G401 (cell line): ENCODE measurements around the gene BTBD1. TPM values are rescaled to one million over a fixed set of nuclear protein-coding genes. Genes with fewer than 3 reads are reported as not detected.
"Not testable (repeated sequence)": the region's sequence is repeated elsewhere in the genome, so short reads cannot be mapped to it uniquely, and the experiment has no call there.

ENCODE experiments used
- DNase-seq: peaks from one replicate; pipeline ENCODE4 v3.0.0-alpha.2; 2015; ENCODE audit warnings: low spot score
- in situ Hi-C: cut with HindIII; loops from 2 replicates; pipeline ENCODE4 v1.10.0; 2016; ENCODE audit warnings: low sequenced_read_pairs, mixed read lengths
- total RNA-seq: library from RNA; depleted of rRNA; stranded (reverse); fragments of >200 nt; shearing (Covaris generic); gene quantifications from 2 replicates; pipeline ENCODE4 v1.2.3, GENCODE V29; 2014

Gene BTBD1
- total RNA-seq, 1 experiment from 2014 or later: 136 TPM

DNA sequence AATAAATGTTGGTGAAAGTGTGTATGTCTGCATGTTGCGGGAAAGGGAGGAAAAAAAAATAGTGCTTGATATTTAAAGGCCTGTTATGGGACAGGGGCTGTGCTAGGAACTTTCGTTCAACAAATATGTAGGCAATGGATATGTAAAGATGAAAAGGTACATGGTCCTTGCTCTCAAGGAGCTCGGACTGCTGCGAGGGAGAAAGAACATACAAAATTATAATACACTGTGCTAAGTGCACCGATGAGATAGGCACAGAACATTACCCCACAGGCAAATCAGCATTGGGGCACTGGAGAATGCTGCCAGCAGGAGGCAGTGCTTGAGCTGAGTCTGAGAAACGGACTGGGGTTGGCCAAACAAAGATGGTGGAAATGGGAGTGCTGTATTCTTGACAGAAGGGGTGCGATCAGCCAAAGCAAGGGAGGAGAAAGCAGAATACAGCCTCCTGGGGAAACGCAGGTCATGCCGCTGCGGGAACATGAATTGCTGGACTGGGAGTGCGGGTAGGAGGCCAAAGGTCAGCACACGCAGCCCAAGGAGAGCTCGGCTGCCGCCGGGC lies 56.3 kb downstream of the BTBD1 start:
- in situ Hi-C loops: no loop called here
- DNase-seq: peak; percentile 68

DNA sequence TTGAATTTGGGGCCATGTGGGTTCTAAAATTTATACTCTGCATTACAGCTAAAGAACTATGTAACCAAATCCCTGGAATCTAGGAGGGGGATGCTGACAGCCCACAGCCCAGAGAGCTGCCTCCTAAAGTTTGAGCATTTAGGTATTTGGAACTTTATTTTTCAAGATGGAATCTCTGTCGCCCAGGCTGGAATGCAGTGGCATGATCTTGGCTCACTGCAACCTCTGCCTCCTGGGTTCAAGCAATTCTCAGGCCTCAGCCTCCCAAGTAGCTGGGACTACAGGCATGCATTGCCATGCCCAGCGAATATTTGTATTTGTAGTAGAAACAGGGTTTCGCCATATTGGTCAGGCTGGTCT lies 66.4 kb downstream of the BTBD1 start:
- DNase-seq, in situ Hi-C loops: not testable (repeated sequence)

DNA sequence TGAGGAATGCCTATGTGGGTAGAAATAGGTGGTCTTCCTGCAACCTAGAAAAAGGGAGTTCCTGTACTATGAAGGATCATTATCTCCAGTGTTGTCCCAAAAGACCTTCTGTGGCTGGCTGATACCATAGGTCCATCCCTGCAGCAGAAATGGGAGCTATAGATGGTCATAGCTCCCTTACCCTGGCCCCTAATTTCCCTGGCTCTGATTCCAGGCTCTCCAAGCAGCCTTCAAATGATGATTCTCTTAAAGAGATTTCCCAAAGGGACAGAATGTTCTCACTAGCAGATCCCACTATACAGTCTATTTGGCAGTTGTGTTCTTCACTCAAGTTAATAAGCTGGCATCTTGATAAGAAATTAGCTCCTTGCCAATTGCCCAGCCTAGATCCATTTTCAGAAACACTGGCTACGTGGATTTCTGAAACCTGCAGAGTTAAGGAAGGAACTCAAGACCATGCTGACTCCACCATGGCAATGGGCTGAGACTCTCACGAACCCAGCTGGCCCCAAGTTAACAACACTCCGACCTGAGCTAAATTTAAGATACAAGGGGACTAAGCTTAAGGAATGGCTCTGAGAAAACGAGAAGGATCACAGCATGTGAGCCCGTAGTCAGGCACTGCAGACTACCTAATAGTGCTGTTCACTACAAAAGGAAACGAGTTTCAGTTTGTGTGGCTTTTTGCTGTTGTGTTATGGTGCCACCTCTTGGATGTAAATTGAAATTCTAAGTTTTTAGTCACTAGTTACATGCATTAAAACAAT lies 67.0 kb downstream of the BTBD1 start:
- peak; percentile 56 for DNase-seq
- in situ Hi-C loops: no loop called here

DNA sequence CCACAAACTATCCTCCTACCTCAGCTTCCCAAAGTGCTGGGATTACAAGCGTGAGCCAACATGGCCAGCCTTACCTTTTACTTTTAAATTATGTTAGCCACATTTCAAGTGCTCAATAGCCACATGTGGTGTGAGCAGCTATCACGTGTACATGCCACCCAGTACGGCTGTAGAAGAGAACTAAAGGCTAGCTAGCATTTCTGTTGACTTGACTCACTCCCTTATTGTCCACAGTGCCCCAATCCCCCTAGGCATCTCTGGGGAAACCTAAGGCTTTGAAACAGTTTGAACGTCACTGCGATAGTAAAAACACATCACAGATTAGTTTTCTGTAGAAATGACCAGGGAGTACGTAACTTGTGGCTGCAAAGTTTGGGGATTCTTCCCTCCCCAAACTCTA lies 67.6 kb downstream of the BTBD1 start:
- in situ Hi-C loops: no loop called here
- no peak for DNase-seq

DNA sequence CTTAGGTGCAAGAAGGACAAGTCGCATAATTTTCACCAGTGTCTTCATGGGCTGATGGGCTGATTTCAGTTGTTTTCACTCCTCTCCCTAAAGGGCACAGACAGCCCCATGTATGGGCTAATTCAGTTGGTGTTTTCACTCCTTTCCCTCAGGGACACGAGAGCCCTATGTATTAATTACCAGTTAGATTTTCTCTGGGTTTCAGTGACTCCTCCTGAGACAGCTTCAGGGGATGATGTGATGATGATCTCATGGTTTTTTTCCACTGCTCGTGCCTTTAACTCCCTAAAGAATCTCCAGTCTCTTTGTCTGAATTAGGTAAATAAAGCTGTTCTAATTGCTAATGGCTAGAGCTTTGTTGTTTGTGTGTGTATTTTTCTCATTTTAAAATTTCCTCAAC lies 71.1 kb downstream of the BTBD1 start:
- no peak for DNase-seq
- in situ Hi-C loops: no loop called here

DNA sequence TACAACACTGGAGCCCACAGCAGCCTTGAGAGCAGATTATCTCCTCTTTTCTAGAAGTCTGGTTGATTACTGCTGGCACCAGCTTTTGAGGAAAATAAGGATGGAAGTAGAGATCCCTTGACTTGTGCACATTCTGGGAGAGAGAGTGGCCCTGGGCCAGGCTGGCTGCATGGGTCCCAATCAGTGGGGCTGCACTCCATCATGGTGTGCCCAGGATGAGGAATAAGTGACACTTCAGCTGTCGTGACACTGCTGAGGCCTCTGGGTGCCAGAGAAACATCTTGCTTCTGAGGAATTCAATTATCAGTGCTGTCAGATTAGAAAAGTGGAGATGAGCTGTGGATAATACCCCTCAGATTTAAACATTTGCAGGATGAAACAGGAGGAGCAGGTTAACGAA lies 72.0 kb downstream of the BTBD1 start:
- DNase-seq: no peak
- in situ Hi-C loops: no loop called here

DNA sequence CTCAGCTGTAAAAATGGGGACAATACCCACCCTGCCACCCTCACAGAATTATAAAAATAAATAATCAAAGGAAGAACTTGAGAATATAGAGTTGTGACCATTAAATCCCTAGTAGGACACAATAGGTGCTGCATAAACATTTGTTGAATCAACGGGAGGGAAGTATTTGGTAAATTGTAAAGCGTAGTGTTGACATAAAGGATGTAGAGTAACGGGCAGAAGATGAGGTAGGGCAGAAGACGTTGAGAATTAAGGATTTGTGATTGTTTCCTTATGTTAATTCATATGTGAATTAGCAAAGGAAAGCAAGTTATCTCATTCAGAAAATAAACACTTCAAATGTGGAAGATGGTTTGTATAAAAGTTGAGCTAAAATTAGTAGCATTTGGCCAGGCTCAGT lies 73.9 kb downstream of the BTBD1 start:
- DNase-seq: no peak
- in situ Hi-C loops: no loop called here

DNA sequence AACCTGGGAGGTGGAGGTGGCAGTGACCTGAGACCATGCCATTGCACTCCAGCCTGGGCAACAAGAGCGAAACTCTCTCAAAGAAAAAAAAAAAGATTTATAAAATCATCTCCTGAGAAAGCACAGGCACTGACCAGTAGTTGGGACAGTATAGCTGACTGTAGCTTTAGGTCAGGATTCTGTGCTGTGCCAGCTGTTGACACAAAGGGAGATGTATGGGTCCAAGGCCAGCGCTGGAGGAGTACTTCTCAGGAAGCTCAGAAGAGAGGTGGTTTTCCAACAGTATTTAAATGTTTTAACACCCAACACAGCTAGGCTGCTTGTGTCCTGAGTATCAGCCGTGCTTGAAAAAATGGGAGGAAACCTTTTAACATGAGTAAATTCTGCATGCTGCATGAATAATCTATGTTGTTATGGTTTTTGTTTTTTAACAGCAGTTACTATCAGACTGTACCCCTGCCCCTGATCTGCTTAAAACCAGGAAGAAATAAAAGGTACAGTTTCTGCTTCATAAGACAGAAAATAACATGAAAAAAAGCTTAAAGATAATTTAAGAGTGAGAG lies 74.5 kb downstream of the BTBD1 start:
- in situ Hi-C loops: no loop called here
- no peak for DNase-seq

DNA sequence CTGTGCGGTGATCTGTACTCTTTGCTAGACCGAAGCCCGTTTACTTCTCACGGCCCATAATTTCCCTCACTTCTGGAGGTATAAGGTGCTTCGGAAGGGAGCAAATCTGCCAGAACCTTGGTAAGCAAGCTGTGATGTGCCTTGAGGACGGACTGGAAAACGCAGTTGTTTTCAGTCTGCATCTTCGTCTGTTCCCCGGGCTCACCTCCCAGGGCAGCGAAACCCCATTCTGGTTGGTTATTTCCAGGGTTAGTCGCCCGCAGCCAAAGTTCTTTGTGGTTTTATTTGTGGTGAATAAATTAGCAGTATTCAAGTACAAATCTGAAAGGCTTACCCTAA lies 80.6 kb downstream of the BTBD1 start:
- in situ Hi-C loops: loop anchor here (5.0 kb wide), 1 partner anchor 34 kb away; the partner anchor contains the start of gene HOMER2
- DNase-seq: no peak

DNA sequence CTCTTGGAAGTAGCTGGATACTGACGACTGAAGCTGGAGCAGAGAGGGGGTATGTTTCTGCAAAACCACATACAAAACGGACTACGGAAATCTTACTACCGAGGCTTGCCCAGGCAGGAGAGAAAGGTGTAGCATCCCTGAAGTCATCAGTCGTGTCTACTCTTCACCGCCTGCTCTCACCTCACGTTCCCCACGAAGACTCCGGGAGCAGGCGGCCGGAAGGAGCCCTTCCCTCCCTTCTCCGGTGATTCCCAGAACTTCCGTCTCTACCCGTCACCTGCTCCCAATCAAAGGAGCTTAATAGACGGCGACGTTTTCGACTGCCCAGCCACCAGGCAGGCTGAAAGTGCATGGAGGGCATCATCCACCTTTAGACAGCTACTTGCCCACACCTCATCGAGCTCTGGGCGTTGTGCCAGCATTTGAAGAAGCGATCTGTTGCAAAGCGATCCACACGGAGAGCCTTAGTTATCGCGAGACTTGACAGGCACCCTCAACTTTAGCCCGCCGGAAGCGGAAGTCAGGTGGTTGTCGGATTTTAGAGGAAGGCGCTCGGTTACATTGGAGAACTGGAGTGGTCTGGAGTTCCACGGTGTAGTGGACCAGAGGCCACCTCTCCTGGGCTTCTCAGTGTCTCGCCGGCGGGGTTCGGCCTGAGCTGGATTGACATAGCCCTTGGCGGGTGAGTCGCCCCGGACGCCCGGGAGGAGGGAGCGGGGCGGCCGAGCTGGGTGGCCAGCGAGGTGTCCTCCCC lies 81.2 kb downstream of the BTBD1 start, which contains the start of gene RAMAC:
RAMAC (plus strand) TSS at position 523 of the 754 bp plus-strand sequence. CDS start 2,809 bp downstream, outside the sequence.
- DNase-seq: peak; percentile 97
- in situ Hi-C loops: loop anchor here (5.0 kb wide), 1 partner anchor 34 kb away; the partner anchor contains the start of gene HOMER2

DNA sequence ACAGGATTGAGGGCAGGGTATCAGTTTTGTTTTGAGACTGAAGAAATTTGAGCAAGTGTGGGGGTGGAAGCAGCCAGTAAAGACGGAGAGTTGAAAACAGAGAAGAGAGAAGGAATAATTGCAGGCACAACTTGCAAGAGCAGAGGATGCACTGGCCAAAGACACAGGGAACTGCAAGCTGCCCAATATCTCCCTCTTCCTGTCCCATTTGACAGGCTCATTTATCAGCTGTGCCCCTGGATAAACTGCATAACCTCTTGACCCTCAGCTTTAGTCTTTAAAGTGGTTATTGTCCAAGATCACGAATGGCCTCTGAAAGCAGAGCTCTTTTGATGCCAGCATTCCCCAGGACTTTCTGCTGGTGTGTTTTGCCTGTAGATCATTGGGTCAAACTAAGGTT lies 86.1 kb downstream of the BTBD1 start:
- in situ Hi-C loops: no loop called here
- DNase-seq: no peak

DNA sequence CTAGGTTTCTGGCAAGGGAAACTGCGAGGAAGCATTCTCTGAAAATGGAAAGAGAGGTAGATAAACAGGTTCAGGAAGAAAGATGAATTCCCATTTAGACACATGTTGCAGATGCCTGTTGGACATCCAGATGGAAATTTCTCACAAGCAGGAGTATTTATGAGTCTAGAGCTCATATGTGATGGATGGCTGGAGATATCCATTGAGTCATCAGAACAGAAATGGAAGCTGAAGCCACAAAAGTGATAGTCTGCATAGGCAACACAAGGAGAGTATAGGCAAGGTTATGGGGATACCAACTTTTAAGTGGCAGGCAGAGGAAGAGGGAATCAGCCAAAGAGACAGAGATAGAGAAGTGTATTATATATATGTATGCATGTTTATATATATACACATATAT lies 87.3 kb downstream of the BTBD1 start:
- no peak for DNase-seq
- in situ Hi-C loops: no loop called here

DNA sequence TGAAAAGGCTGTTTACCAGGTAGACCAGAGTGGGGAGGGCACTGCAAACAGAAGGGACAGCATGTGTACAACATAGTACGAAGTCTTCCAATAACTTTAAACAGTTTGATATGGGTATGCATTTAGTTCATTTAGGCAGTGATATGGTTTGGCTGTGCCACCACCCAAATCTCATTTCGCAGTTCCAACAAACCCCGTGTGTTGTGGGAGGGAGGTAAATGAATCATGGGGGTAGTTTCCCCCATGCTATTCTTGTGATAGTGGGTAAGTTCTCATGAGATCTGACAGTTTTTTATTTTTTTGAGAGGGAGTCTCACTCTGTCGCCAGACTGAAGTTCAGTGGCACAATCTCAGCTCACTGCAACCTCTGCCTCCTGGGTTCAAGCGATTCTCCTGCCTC lies 88.6 kb downstream of the BTBD1 start:
- in situ Hi-C loops: no loop called here
- DNase-seq: no peak

DNA sequence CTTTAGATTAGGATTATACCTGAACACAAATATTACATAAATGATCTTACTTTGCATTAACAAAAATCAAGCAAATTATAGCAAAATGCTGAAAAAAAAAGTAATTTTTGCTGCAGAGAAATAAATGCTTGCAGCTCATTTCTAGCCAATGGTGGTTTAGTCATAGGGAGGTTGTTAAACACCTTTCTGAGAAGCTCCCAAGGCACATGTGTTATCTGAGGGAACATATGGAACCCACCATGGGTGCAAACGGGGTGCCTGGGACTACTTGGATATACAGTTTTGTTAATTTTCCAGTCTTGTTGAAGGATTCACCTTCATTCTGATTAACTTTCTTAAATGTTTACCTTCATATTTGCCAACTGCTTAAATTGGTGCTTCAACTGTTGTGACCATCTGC lies 90.0 kb downstream of the BTBD1 start:
- no peak for DNase-seq
- in situ Hi-C loops: no loop called here

DNA sequence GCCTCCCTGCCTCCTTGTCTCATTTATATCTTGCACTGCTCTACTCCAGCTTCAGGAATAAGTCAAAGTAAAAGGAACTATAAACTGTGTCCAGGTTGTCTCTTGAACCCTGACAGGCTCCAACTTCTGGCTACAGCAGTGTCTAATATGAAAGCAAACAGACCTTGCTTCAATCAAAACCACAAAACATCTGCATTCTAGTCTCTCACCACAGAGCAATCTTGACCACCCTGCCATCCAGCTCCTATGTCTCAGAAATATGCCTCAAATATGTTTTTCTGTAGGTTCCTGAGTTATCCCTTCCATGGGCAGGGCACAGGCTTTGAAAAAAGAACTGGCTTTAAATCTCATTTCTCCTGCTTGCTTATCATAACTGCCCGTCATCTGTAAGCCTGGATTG lies 94.1 kb downstream of the BTBD1 start:
- no peak for DNase-seq
- in situ Hi-C loops: no loop called here

DNA sequence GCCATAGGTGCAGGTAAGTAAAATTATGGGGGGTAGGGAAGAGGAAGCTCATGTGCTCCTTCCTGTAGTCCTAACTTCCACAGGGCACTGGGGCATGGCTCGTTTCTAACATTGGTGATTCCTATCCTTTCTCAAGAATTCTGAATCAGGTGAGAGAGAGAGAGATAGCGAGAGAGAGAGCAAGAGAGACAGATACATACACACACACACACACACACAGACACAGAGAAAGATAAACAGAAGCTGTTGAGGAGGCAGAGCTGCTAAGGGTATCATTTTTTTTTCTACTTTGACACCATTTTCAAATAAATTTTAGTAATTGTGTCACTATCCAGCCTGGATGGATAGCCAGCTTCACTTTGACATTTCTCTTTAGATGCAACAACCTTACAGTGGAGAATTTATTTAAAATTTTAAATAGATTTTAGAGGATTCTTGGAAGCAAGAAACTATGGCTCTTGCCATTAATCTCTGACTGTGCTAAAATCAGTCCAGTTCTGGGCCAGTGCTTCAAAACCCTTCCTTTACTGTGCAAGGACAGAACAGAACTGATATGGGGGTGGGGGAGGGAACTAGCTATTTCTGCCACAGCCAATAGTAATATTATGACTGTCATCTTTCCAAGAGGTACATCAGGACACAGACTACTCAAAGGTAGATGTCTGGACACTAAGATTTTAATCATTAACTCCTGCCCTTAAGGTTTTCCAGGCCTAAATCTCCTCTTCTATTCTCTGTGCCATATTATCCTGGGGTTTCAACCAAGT lies 95.7 kb downstream of the BTBD1 start:
- in situ Hi-C loops: no loop called here
- DNase-seq: no peak

DNA sequence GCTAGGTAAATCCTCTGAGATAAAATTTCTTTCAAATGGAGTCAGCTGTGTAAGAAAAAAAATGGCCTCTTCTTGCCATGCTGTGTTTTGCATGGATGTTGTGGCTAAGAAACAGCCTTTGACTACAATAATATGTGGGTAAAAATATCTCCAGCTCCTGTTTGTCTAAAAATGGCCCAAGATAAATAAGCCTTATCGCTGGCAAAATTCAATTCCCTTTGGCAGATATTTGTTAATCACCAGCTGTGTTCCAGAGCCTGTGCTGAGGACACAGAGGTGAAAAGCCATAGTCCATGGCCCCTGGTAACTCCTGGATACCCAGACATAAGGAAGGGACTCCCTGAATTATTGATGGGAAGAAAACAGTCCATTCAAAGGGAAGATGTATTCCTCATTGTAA lies 96.4 kb downstream of the BTBD1 start:
- no peak for DNase-seq
- in situ Hi-C loops: no loop called here

DNA sequence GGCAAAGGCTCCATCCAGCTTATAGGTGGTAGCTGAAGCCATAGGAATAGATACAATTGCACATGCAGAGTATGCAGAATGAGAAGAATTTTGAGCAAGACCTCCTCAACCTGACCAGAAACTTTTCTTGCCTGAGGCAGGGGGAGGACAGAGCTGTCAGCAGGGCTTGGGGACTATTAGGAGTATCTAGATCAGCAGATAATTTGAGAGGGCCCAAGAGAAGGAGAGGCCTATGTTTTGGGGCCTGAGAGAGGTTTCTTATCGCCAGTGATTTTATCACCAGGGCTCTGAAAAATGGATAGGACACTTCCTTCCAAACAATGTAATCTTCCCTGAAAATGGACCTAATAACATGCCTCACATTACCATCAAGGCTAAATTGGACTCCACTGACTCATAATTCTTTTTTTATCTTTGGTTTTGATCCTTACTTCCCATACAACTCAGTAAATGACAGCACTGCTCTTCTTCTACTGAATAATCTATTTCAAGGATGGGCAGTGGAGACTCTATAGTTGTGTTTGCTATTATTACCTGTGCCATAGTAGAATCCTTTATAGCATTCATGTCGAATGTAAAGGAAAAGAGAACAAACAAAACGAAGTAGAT lies 96.9 kb downstream of the BTBD1 start:
- DNase-seq: no peak
- in situ Hi-C loops: no loop called here

DNA sequence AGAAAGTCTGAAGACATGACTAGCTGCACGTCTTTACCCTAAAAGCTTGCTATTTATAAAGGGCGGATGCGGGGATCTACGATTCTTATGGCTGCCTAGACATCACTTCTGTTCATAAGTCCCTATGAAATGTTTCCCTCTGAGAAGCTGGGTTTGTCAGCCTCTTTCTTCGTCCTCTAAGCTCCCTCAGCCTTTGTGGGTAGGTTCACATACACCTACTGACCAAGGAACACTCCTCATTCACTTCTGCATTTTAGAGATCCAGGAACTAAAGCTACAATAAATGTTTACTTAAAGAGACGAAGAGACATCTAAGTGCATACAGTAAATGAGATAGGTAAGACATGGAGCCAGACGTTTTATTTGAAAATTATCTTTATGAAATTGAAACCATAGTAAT lies 97.7 kb downstream of the BTBD1 start:
- DNase-seq: no peak
- in situ Hi-C loops: no loop called here
